EH (cell line): Measurements from ENCODE around the gene OR7G3.

Experiments
- DNase-seq: peaks from one replicate; pipeline ENCODE4 v3.0.0-alpha.2; 2015; ENCODE audit warnings: low read depth

OR7G3 gene

GRCh38 chr19:9126900-9127405, at the start of gene OR7G3:
TSS of gene OR7G3 (minus strand) at chr19:9126950. CDS start at chr19:9126950, 0 bp downstream.
- no peak for DNase-seq

DNA sequence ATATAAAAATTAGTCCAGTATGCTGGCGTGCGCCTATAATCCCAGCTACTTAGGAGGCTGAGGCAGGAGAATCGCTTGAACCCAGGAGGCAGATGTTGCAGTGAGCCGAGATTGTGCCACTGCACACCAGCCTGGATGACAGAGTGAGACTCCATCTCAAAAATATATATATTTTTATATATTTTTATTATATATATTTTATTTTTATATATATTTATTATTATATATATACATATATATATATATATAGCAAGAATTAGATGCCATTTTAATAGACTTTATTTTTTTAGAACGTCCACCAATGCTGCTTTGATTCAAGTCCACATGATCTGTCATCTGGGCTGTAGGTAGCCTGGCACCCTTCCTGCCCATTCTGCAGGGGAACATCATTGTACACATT, 48.6 kb upstream of the OR7G3 start:
- DNase-seq, result no peak

GRCh38 chr19:9171393-9171991, 44.7 kb upstream of the OR7G3 start:
- peak; percentile 3 for DNase-seq

GRCh38 chr19:9166846-9167245, 40.1 kb upstream of the OR7G3 start:
- no peak for DNase-seq

- peak; percentile 43 for DNase-seq
These were observed 38.5 kb upstream of the OR7G3 start for GRCh38 chr19:9165261-9165660.

DNA sequence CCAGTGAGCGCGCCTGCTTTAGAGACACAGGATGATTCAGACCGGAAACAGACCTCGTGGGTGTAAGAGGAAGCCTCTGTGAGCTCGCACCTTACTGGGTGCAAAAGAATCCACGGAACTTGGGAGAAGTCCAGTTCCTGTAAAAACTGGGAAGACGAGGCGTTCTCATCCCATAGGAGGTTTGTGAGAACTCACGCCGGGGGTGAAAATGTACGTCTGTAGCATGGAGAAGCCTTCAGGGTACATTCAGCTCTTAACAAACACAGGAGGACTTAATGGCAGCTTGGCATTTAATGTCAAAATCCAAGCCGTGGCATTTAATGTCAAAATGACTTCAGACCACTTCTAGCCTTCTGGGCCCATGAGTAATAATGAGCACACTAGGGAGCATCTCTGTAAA, 34.7 kb upstream of the OR7G3 start:
- DNase-seq, result no peak

GRCh38 chr19:9159891-9160290, 33.1 kb upstream of the OR7G3 start:
- DNase-seq, result no peak

DNA sequence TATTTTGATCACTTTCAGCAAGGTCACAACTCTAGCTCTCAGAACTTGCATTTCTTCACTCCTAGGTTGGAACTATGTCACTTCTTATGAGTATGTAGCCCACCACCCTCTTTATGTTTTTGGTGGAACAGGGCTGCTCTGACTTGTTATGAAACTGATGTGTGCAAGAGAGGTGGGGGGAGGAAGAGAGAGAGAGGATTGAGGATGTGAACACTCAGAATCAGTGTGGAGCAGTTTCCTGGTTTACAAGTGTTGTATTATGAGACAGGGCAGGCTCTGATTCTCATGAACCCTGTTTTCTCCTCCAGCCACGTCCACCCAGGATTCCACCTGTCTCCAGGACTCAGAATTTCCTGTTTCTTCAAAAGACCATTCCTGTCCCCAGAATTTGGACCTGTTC, 29.6 kb upstream of the OR7G3 start:
- no peak for DNase-seq

DNA sequence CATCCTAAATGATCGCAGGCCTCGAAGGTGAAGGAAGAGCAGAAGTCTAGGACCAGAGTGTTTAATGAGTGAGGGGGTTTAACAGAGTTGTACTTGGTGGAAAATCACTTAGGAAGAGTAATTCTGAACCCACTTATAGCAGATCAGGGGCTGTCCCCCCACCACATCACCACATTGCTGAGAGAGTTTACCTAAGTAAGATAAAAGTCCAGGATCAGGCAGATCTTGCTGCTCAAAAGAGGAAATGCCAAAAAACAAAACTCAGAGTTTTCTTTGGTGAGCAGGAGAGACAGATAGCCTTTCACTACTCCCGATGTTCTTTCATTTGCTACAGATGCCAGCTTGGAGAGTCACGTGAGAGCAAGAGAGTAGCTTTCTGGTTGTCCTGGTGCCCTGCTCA, 28.8 kb upstream of the OR7G3 start:
- DNase-seq, result no peak

GRCh38 chr19:9151367-9151766, 24.6 kb upstream of the OR7G3 start:
- DNase-seq, result no peak

DNA sequence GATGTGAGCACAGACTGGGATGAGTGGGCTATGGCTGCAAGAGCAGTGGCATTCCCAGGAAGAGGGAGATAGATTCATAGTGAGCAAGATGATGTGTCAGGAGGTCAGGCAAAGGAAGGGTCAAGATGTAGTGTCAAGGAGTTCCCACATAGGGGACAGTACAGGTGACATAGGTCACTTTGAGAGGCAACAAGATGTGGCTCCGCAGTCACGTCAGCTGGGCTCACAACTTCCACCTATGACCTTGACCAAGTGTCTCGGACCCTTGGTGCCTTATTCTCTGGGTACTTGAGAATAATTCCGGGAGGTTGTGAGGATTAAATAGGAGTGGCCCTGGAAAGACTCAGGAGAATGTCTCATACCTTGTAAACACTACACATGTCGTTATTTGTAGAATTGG, 23.9 kb upstream of the OR7G3 start:
- DNase-seq, result no peak

DNA sequence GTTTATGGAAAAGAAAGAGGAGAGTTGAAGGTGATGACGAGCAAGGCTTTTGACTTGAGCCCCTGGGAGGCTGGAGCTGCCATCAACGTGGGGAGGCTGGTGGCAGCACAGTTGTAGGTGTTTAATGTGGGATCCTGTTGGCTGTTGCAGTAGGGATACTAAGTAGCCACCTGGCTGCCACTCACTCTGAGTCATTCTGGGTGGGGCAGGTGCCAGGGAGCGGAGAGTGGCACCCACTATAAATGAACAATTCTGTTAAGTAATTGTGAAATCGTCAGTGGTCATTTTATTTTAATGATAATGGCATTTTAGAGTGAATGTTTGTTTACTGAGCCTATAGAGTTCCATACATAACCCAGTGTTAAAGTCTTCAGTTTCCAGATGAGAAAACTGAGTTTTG, 23.2 kb upstream of the OR7G3 start:
- DNase-seq, result no peak

DNA sequence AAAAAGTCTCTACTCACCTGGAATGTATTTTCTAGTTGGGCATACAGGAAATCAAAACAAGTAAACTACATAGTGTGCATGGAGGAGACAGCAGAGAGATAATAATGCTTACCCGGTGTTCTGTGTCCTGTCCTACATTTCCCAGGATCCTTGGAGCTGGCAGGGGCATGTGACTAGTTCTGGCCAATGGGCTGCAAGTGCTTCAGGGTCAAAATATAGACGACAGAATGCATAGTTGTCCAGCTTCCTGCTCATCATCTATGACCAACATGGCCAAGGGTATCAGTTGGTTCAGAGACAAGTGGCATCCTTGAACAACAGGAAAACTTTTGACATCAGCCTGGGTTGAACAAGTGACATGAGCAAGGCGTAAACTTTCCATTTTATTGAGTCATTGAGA, 21.9 kb upstream of the OR7G3 start:
- no peak for DNase-seq

GRCh38 chr19:9146882-9147281, 20.1 kb upstream of the OR7G3 start:
- no peak for DNase-seq

DNA sequence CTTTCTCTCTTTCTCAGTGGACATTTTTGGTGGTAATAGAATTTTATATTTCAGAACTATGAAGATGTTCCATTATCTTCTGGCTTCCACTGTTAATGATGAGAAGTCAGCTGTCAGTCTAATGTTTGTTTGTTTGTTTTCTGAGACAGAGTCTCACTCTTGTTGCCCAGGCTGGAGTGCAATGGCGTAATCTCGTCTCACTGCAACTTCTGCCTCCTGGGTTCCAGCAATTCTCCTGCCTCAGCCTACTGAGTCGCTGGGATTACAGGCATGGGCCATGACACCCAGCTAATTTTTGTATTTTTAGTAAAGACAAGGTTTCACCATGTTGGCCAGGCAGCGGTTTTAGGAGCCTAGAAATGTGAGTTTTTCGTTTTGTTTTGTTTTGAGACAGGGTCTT, 18.2 kb upstream of the OR7G3 start:
- DNase-seq, result peak; percentile 9

DNA sequence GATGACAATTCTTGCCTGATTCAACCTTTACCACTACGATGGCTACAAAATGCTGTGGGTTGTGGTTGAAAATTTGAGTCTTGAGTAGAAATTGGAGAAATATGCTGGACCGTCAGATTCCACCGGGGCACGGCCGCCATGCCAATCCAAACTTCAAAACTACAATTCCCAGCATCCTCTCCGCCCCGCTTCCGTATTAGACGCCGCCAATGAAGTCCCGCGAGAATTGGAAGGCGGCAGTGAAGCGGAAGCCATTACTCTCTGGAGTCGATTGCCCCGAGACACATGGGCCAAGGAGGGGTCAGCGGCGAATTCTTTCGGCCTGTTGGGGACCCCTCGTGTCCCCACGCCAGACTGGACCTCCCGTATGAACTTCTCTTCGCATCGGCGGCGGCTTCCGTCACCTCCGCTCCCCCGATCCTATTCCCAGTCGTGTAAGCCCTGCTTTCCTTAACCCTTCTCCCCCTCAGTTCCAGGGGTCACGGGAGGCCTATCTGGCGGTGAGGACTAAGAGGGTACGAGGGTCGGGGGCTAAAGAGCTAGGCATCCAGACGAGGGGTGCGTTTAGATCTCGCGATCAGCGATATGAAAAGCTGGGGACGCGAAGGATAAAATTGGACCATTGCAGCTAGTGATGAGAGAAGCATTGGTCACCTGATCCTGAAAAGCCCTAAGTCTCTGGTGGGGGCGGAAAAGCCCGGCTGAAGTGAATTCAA, 13.6 kb upstream of the OR7G3 start, which contains the start of gene ZNF317:
Gene ZNF317, plus strand, starts transcription at position 239 of the 716 bp plus-strand sequence. CDS start 15,620 bp downstream, outside the sequence.
- peak; percentile 94 for DNase-seq

DNA sequence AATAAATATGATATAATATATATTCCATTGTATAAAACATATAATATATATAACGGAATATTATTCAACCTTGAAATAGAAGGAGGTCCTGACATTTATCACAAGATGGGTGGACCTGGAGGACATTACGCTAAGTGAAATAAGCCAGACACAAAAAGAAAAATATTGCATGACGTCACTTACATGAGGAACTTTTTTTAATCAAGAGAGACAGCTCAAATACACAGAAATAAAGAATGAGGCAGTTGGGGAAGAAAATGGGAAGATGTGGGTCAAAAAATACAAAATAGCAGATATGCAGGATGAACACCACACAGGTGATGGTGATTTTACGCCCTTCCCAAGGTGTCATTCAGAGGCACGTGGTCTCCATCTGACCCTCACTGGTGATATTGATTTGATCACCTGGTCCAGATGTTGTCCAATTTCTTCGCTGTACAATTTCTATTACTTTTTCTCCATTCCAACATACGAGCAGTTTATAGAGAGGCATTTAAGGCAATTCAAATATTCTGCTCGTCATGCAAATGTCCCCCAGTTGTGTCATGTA, 12.9 kb upstream of the OR7G3 start:
- DNase-seq, result no peak

GRCh38 chr19:9132422-9132821, 5.7 kb upstream of the OR7G3 start:
- peak; percentile 1 for DNase-seq

- DNase-seq, result no peak
These were observed 4.2 kb upstream of the OR7G3 start for GRCh38 chr19:9130965-9131364.

GRCh38 chr19:9128171-9128570, 1.4 kb upstream of the OR7G3 start:
- no peak for DNase-seq

- DNase-seq, result no peak
These were observed 10.2 kb downstream of the OR7G3 start for GRCh38 chr19:9116547-9116946.

DNA sequence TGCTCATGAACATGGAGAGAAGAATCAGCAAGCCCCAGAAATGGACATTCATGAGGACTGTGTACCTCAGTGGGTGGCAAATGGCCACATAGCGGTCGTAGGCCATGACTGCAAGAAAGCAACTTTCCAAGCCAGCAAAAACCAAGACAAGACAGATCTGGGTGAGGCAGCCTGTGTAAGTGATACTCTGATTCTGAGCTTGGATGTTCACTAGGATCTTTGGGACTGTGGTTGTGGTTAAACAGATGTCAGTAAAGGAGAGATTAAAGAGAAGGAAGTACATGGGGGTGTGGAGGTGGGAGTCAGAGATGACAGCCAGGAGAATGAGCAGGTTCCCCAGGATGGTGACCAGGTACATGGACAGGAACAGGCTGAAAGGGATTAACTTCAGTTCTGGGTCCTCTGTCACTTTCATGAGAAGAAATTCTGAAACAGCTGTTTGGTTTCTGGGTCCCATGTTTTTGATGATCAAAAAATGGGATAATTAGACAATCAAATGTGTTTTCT, 11.4 kb downstream of the OR7G3 start, which contains the start of gene OR7G1:
Gene OR7G1, minus strand, starts transcription at position 457 of the 507 bp plus-strand sequence. Its CDS starts 0 bp downstream, at position 457.
- no peak for DNase-seq

DNA sequence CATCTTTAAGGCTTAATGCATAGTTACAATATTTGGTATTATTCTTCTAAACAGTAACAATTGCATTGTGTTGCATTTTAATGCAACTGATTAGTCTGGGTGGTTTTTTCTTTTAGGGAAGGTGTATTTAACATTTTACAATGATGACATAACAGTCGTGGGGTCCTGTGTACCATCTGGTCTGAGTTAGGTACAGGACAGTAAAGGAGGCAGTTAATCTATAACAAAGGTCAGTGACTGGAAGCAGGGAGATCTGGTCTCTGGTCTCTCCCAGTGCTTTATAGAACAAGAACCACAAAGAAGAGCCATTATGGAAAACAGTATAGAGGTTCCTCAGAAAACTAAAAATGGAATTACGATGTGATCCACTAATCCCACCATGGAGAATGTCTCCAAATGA, 16.8 kb downstream of the OR7G3 start:
- DNase-seq, result no peak
